IMR-90 (cell line): ENCODE results near the gene DCTN5. TPM values are rescaled to one million over a fixed set of nuclear protein-coding genes. Genes with fewer than 3 reads are reported as not detected.

Experiments
- ATAC-seq: fragments of 200-7000 bp; cut with Tn5 transposase; 2 replicates; pipeline ENCODE4 v1.9.1; 2020; ENCODE audit warnings: low read depth, mild to moderate bottlenecking, moderate library complexity
- BruUV-seq: library from RNA; stranded (reverse); fragments of 400-500 nt; replicated peaks from 2 replicates; lab custom pipeline; 2021; lab: Mats Ljungman, UMichigan
- CTCF ChIA-PET: fragments of 300-600 bp; formaldehyde crosslinking; extraction: SDS; loops from one replicate; lab custom pipeline; 2021; ENCODE audit warnings: antibody characterized with exemption; lab: Yijun Ruan, JAX
- POLR2A ChIA-PET: fragments of 300-600 bp; sonication (Branson Sonifier 250); formaldehyde crosslinking; loops from one replicate; lab custom pipeline; 2022; ENCODE audit warnings: antibody characterized with exemption; ENCODE audit not compliant: unreplicated experiment; lab: Charles Lee
- DNase-seq: peaks from one replicate; pipeline ENCODE4 v3.0.0; 2013
- H2AFZ ChIP-seq: replicated peaks from 2 replicates; pipeline ENCODE3; 2013; ENCODE audit warnings: low read length, mild to moderate bottlenecking; ENCODE audit not compliant: poor library complexity
- H2AK5ac ChIP-seq: 2 replicates; pipeline ENCODE4 v1.6.1; 2013; ENCODE audit warnings: low read depth, low read length, inconsistent platforms
- H2AK9ac ChIP-seq: replicated peaks from 2 replicates; pipeline ENCODE3; 2013; ENCODE audit warnings: mild to moderate bottlenecking, low read depth, low read length, moderate library complexity; ENCODE audit not compliant: poor library complexity
- H2BK120ac ChIP-seq: 2 replicates; pipeline ENCODE4 v1.6.1; 2013; ENCODE audit warnings: low read depth, low read length, inconsistent platforms
- H2BK15ac ChIP-seq: 3 replicates; pipeline ENCODE4 v1.6.1; 2013; ENCODE audit warnings: low read depth, low read length, inconsistent platforms
- H2BK20ac ChIP-seq: 2 replicates; pipeline ENCODE4 v1.6.1; 2013; ENCODE audit warnings: low read depth, mild to moderate bottlenecking, inconsistent platforms, low read length, moderate library complexity
- H2BK5ac ChIP-seq: 2 replicates; pipeline ENCODE4 v1.6.1; 2013; ENCODE audit warnings: mild to moderate bottlenecking, low read depth, low read length, inconsistent platforms; ENCODE audit not compliant: poor library complexity, severe bottlenecking
- H3K14ac ChIP-seq: replicated peaks from 2 replicates; pipeline ENCODE4 v1.6.1; 2013; ENCODE audit warnings: low read depth, low read length, inconsistent platforms
- H3K18ac ChIP-seq: 2 replicates; pipeline ENCODE4 v1.6.1; 2013; ENCODE audit warnings: low read depth, low read length, control low read depth
- H3K23ac ChIP-seq: 2 replicates; pipeline ENCODE4 v1.6.1; 2013; ENCODE audit warnings: low read depth, low read length, inconsistent platforms
- H3K27ac ChIP-seq: 2 replicates; pipeline ENCODE4 v1.5.1; 2013; ENCODE audit warnings: mild to moderate bottlenecking, control low read depth, low read length; ENCODE audit not compliant: insufficient read depth
- H3K27me3 ChIP-seq: 2 replicates; pipeline ENCODE4 v1.6.1; 2013; ENCODE audit warnings: low read length; ENCODE audit not compliant: control insufficient read depth, insufficient read depth
- H3K36me3 ChIP-seq: 2 replicates; pipeline ENCODE4 v1.6.1; 2013; ENCODE audit warnings: low read length, mixed read lengths; ENCODE audit not compliant: control insufficient read depth, insufficient read depth
- H3K4ac ChIP-seq: 2 replicates; pipeline ENCODE4 v1.6.1; 2013; ENCODE audit warnings: low read depth, low read length, inconsistent platforms
- H3K4me1 ChIP-seq: 2 replicates; pipeline ENCODE4 v1.6.1; 2013; ENCODE audit warnings: low read length, mixed read lengths; ENCODE audit not compliant: control insufficient read depth, insufficient read depth
- H3K4me2 ChIP-seq: 2 replicates; pipeline ENCODE4 v1.6.1; 2013; ENCODE audit warnings: low read depth, mild to moderate bottlenecking, control low read depth, low read length, moderate library complexity
- H3K4me3 ChIP-seq: 2 replicates; pipeline ENCODE4 v1.5.1; 2013; ENCODE audit warnings: low read depth, mild to moderate bottlenecking, control low read depth, low read length, moderate library complexity; ENCODE audit not compliant: insufficient read depth
- H3K56ac ChIP-seq: 2 replicates; pipeline ENCODE4 v1.6.1; 2013; ENCODE audit warnings: low read length, inconsistent platforms; ENCODE audit not compliant: insufficient read depth; ENCODE audit errors: extremely low read depth
- H3K79me1 ChIP-seq, 2 experiments: 2 replicates each; pipeline ENCODE4 v1.6.1; 2013; ENCODE audit warnings: low read length in 2 of 2, inconsistent platforms in 1 of 2, low read depth in 1 of 2
- H3K9ac ChIP-seq: 2 replicates; pipeline ENCODE4 v1.6.1; 2013; ENCODE audit warnings: low read depth, low read length, control low read depth
- H3K9me1 ChIP-seq: 2 replicates; pipeline ENCODE4 v1.6.1; 2013; ENCODE audit warnings: low read length, inconsistent platforms; ENCODE audit not compliant: insufficient read depth
- H3K9me3 ChIP-seq: 2 replicates; pipeline ENCODE4 v1.6.1; 2013; ENCODE audit warnings: low read length; ENCODE audit not compliant: control insufficient read depth, insufficient read depth
- H4K20me1 ChIP-seq: 2 replicates; pipeline ENCODE4 v1.6.1; 2013; ENCODE audit warnings: low read length, inconsistent platforms; ENCODE audit not compliant: insufficient read depth
- H4K5ac ChIP-seq: 2 replicates; pipeline ENCODE4 v1.6.1; 2013; ENCODE audit warnings: mild to moderate bottlenecking, low read depth, low read length, control low read depth
- H4K8ac ChIP-seq, 2 experiments: 2 replicates each; pipeline ENCODE4 v1.6.1; 2013; ENCODE audit warnings: low read depth in 2 of 2, low read length in 2 of 2, control low read depth in 1 of 2, inconsistent platforms in 1 of 2
- H4K91ac ChIP-seq: 2 replicates; pipeline ENCODE4 v1.6.1; 2013; ENCODE audit warnings: low read depth, low read length, inconsistent platforms; ENCODE audit not compliant: insufficient read depth
- BHLHE40 ChIP-seq: fragments of 150-350 bp; IDR thresholded peaks from 2 replicates; pipeline ENCODE4 v1.6.1; 2016; ENCODE audit warnings: mild to moderate bottlenecking, low read depth, low read length
- CEBPB ChIP-seq: IDR thresholded peaks from 2 replicates; pipeline ENCODE4 v1.6.1; 2012; ENCODE audit warnings: low read depth, low read length, improper control_type of control experiment
- CHD1 ChIP-seq: IDR thresholded peaks from 2 replicates; pipeline ENCODE4 v1.6.1; 2012; ENCODE audit warnings: low read depth, low read length, improper control_type of control experiment
- ELK1 ChIP-seq: fragments of 150-350 bp; IDR thresholded peaks from 2 replicates; pipeline ENCODE4 v1.6.1; 2016; ENCODE audit warnings: low read depth, mild to moderate bottlenecking, low read length, moderate library complexity, borderline replicate concordance
- FOS ChIP-seq: fragments of 150-350 bp; IDR thresholded peaks from 2 replicates; pipeline ENCODE4 v1.6.1; 2016; ENCODE audit warnings: low read depth, low read length
- MAFK ChIP-seq: IDR thresholded peaks from 2 replicates; pipeline ENCODE4 v1.6.1; 2012; ENCODE audit warnings: low read depth, low read length, improper control_type of control experiment
- MAZ ChIP-seq: IDR thresholded peaks from 2 replicates; pipeline ENCODE4 v1.6.1; 2012; ENCODE audit warnings: low read depth, mild to moderate bottlenecking, low read length, improper control_type of control experiment, moderate library complexity, borderline replicate concordance
- MXI1 ChIP-seq: IDR thresholded peaks from 2 replicates; pipeline ENCODE4 v1.6.1; 2012; ENCODE audit warnings: low read depth, mild to moderate bottlenecking, low read length, moderate library complexity, borderline replicate concordance
- NFE2L2 ChIP-seq: fragments of 150-350 bp; IDR thresholded peaks from 2 replicates; pipeline ENCODE4 v1.6.1; 2016; ENCODE audit warnings: low read depth, mild to moderate bottlenecking, low read length
- POLR2A ChIP-seq: IDR thresholded peaks from 2 replicates; pipeline ENCODE4 v1.6.1; 2012; ENCODE audit warnings: mild to moderate bottlenecking, low read depth, low read length
- RAD21 ChIP-seq: IDR thresholded peaks from 2 replicates; pipeline ENCODE4 v1.6.1; 2012; ENCODE audit warnings: low read length, improper control_type of control experiment
- RCOR1 ChIP-seq: IDR thresholded peaks from 2 replicates; pipeline ENCODE4 v1.6.1; 2012; ENCODE audit warnings: mild to moderate bottlenecking, low read length, improper control_type of control experiment; ENCODE audit not compliant: insufficient replicate concordance
- RFX5 ChIP-seq: IDR thresholded peaks from 2 replicates; pipeline ENCODE4 v1.8.0; 2012; ENCODE audit warnings: low read depth, mild to moderate bottlenecking, low read length, moderate library complexity
- SMC3 ChIP-seq: fragments of 150-350 bp; IDR thresholded peaks from 2 replicates; pipeline ENCODE4 v1.6.1; 2016; ENCODE audit warnings: low read depth, mild to moderate bottlenecking, antibody characterized with exemption, low read length, moderate library complexity
- USF2 ChIP-seq: fragments of 150-350 bp; IDR thresholded peaks from 2 replicates; pipeline ENCODE4 v1.6.1; 2017; ENCODE audit warnings: mild to moderate bottlenecking, antibody characterized with exemption, low read length, low read depth
- WGBS, 2 experiments: methylation state at CpG; one replicate each; pipeline versions ENCODE4 v1.1.5 to v1.1.7; 2013; ENCODE audit warnings: missing lambda C conversion rate in 2 of 2; ENCODE audit not compliant: insufficient read length in 1 of 2; ENCODE audit errors: extremely low coverage in 2 of 2; 5-methylcytosine and 5-hydroxymethylcytosine counted together
- dilution Hi-C: fragments of 300-500 bp; cut with HindIII; formaldehyde crosslinking; loops from one replicate; pipeline ENCODE4 v1.14.3; 2018; ENCODE audit warnings: low sequenced_read_pairs; ENCODE audit not compliant: unreplicated experiment
- in situ Hi-C: fragments of 300-500 bp; cut with MboI; formaldehyde crosslinking; loops from 3 replicates; pipeline ENCODE4 v1.14.3; 2019; ENCODE audit warnings: low sequenced_read_pairs, inconsistent platforms, mixed read lengths
- intact Hi-C: fragments of 100-400 bp; cut with micrococcal nuclease; formaldehyde crosslinking; loops from 2 replicates; pipeline ENCODE4 v1.10.0; 2022
- polyA plus RNA-seq, 3 experiments: library from polyadenylated mRNA; depleted of rRNA; stranded (reverse); fragments of >200 nt; gene quantifications; 2 replicates each; pipeline ENCODE4 v1.2.3, GENCODE V29; 2012; ENCODE audit warnings: low replicate concordance in 1 of 3
- total RNA-seq: library from RNA; depleted of rRNA; stranded (reverse); fragments of >200 nt; gene quantifications from 2 replicates; pipeline ENCODE4 v1.2.3, GENCODE V29; 2012
- TF ChIP-seq, protein P1 (sequence below): conservative IDR thresholded peaks from 2 replicates; pipeline ENCODE4 v1.5.1; 2012; ENCODE audit warnings: mild to moderate bottlenecking, low read depth, low read length, improper control_type of control experiment

DCTN5 gene
- total and polyA plus RNA-seq, 2 of the 4 experiments (the other 2 are of a cell fraction), result 49.6 to 111 TPM

GRCh38 chr16:23705517-23705902, 64.2 kb downstream of the DCTN5 start:
- no peak overlapping the region for H2BK15ac ChIP-seq
- in situ Hi-C loops, result no loop called here
- H3K9me1 ChIP-seq, result no peaks in the 10 kb centered on the region
- H2AK9ac ChIP-seq, result no peak overlapping the region
- no peak overlapping the region for H3K56ac ChIP-seq
- no peak overlapping the region for H3K4me3 ChIP-seq
- no peak overlapping the region for H2AFZ ChIP-seq
- WGBS, 2 experiments, result no CpG with 5 or more reads among the region's 2 CpGs
- no peak overlapping the region for H3K9ac ChIP-seq
- H4K91ac ChIP-seq, result no peak overlapping the region
- no peak overlapping the region for H3K18ac ChIP-seq
- no peak overlapping the region for H2BK20ac ChIP-seq
- H4K8ac ChIP-seq, result no peak overlapping the region
- dilution Hi-C loops, result no loop called here
- no peak overlapping the region for H2BK5ac ChIP-seq
- DNase-seq, result no peak
- no peak for TF ChIP-seq RCOR1
- TF ChIP-seq ELK1, result no peak
- TF ChIP-seq MAZ, result no peak
- no peak for TF ChIP-seq BHLHE40
- no peak for TF ChIP-seq CHD1
- no peak for TF ChIP-seq SMC3
- TF ChIP-seq, protein P1, sequence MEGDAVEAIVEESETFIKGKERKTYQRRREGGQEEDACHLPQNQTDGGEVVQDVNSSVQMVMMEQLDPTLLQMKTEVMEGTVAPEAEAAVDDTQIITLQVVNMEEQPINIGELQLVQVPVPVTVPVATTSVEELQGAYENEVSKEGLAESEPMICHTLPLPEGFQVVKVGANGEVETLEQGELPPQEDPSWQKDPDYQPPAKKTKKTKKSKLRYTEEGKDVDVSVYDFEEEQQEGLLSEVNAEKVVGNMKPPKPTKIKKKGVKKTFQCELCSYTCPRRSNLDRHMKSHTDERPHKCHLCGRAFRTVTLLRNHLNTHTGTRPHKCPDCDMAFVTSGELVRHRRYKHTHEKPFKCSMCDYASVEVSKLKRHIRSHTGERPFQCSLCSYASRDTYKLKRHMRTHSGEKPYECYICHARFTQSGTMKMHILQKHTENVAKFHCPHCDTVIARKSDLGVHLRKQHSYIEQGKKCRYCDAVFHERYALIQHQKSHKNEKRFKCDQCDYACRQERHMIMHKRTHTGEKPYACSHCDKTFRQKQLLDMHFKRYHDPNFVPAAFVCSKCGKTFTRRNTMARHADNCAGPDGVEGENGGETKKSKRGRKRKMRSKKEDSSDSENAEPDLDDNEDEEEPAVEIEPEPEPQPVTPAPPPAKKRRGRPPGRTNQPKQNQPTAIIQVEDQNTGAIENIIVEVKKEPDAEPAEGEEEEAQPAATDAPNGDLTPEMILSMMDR, result no peak
- no peak for TF ChIP-seq POLR2A
- TF ChIP-seq MXI1, result no peak
- TF ChIP-seq RAD21, result no peak
- no peak for TF ChIP-seq USF2
- no peak for TF ChIP-seq FOS
- TF ChIP-seq NFE2L2, result no peak
- TF ChIP-seq RFX5, result no peak
- no peak for TF ChIP-seq MAFK
- TF ChIP-seq CEBPB, result no peak
- no peaks in the 10 kb centered on the region for H3K79me1 ChIP-seq
- H4K5ac ChIP-seq, result no peak overlapping the region
- H3K23ac ChIP-seq, result no peak overlapping the region
- H3K27me3 ChIP-seq, result no peaks in the 10 kb centered on the region; the same call in 1 of the 2 replicates
- H3K9me3 ChIP-seq, result peaks cover 10% of the 10 kb centered on the region
- CTCF ChIA-PET, result no interaction called here
- no peaks in the 10 kb centered on the region for H4K20me1 ChIP-seq
- H3K14ac ChIP-seq, result no peak overlapping the region
- H3K4ac ChIP-seq, result no peak overlapping the region
- no peaks in the 10 kb centered on the region for H3K4me1 ChIP-seq
- no peak for ATAC-seq
- H3K36me3 ChIP-seq, result no peaks in the 10 kb centered on the region
- H3K4me2 ChIP-seq, result no peak overlapping the region
- no peak overlapping the region for H2BK120ac ChIP-seq
- POLR2A ChIA-PET, result no interaction called here
- intact Hi-C loops, result no loop called here
- no peak overlapping the region for H3K27ac ChIP-seq
- H2AK5ac ChIP-seq, result no peak overlapping the region
- BruUV-seq, result no TSS peak
